ENCODE data around the gene LKAAEAR1. TPM values are rescaled to one million over a fixed set of nuclear protein-coding genes. Genes with fewer than 3 reads are reported as not detected.
"Not testable (repeated sequence)": the region's sequence is repeated elsewhere in the genome, so short reads cannot be mapped to it uniquely, and the experiment has no call there.

Gene LKAAEAR1
- total RNA-seq, 1 donor = 0.72 TPM

DNA sequence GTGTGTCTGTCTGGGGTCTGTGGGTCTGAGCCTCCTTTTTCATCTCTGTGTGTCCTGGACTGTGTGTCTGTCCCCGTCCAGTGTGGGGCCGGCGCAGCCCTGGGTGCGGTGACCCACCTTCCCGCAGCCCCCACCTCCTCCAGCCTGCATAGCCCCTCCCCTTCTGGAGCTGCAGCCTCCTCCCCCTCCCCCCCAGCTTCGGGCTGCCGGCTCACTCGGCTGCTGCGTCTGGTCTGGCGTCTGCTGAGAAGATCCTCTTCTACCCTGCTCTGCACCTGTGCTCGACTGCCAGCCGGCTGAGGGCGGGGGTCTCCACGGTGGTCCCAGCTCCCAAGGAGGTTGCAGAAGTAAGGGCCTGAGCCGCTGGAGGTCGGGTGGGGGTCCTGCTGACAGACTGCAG lies 7.6 kb upstream of the LKAAEAR1 start:
- Histone ChIP-seq H3K4me1 (ENCODE audit: insufficient read depth, low read length) (no peaks in the 10 kb centered on the region), H3K27me3 (ENCODE audit: insufficient read depth, low read length) (peaks cover 2% of the 10 kb centered on the region), H3K4me3 (ENCODE audit: insufficient read depth, low read length) (no peak overlapping the region), H3K27ac (ENCODE audit: low read depth, low read length) (no peak overlapping the region), H3K4me2 (ENCODE audit: insufficient read depth, low read length) (no peak overlapping the region), H3K36me3 (ENCODE audit: insufficient read depth, low read length) (no peaks in the 10 kb centered on the region), H3K9me3 (ENCODE audit: low read depth, low read length) (no peaks in the 10 kb centered on the region), H3K79me2 (ENCODE audit: insufficient read depth, low read length) (no peaks in the 10 kb centered on the region), H4K20me1 (ENCODE audit: insufficient read depth, low read length) (no peaks in the 10 kb centered on the region), H2AFZ (ENCODE audit: low read length) (no peak overlapping the region)
- no peak for DNase-seq (ENCODE audit: insufficient read length, low spot score, missing footprints)
- no peak for TF ChIP-seq CTCF (IDR thresholded peaks at IDR 0.05; ENCODE audit: extremely low read depth, low read depth, low read length)

- H3K9me3 ChIP-seq (ENCODE audit: low read depth, low read length) = no peaks in the 10 kb centered on the region
- H2AFZ ChIP-seq (ENCODE audit: low read length) = no peak overlapping the region
- no peak for TF ChIP-seq CTCF (IDR thresholded peaks at IDR 0.05; ENCODE audit: extremely low read depth, low read depth, low read length)
- no peak overlapping the region for H3K27ac ChIP-seq (ENCODE audit: low read depth, low read length)
- H3K4me3 ChIP-seq (ENCODE audit: insufficient read depth, low read length) = no peak overlapping the region
- H3K27me3 ChIP-seq (ENCODE audit: insufficient read depth, low read length) = peaks cover 4% of the 10 kb centered on the region
- no peaks in the 10 kb centered on the region for H4K20me1 ChIP-seq (ENCODE audit: insufficient read depth, low read length)
- DNase-seq (ENCODE audit: insufficient read length, low spot score, missing footprints) = no peak
- H3K4me1 ChIP-seq (ENCODE audit: insufficient read depth, low read length) = no peaks in the 10 kb centered on the region
- no peaks in the 10 kb centered on the region for H3K36me3 ChIP-seq (ENCODE audit: insufficient read depth, low read length)
- no peaks in the 10 kb centered on the region for H3K79me2 ChIP-seq (ENCODE audit: insufficient read depth, low read length)
- no peak overlapping the region for H3K4me2 ChIP-seq (ENCODE audit: insufficient read depth, low read length)
These were observed 7.1 kb upstream of the LKAAEAR1 start for GRCh38 chr20:64091340-64091739.

DNA sequence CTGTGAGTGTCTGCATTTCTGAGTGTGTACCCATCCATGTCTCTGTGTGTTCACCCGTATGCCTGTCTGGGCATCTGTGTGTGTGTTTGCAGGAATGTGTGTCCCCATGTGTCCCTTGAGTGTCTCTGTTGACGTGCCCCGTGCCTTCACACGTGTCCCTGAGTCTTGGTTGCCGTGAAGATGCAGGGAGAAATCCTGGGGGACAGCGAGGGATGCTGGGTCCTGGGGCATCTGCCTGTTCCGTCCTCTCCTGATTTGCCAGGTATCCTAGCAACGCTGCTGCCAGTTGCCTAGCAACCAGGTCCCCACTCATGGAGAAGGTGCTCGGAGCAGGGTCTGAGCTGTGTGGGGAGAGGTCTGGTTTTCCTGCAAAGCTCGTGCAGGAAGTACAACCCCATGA lies 6.0 kb upstream of the LKAAEAR1 start:
- Histone ChIP-seq H3K4me3 (ENCODE audit: insufficient read depth, low read length) (no peak overlapping the region), H3K27ac (ENCODE audit: low read depth, low read length) (no peak overlapping the region), H4K20me1 (ENCODE audit: insufficient read depth, low read length) (no peaks in the 10 kb centered on the region), H3K27me3 (ENCODE audit: insufficient read depth, low read length) (peaks cover 15% of the 10 kb centered on the region), H3K9me3 (ENCODE audit: low read depth, low read length) (no peaks in the 10 kb centered on the region), H3K79me2 (ENCODE audit: insufficient read depth, low read length) (no peaks in the 10 kb centered on the region), H3K4me1 (ENCODE audit: insufficient read depth, low read length) (no peaks in the 10 kb centered on the region), H2AFZ (ENCODE audit: low read length) (no peak overlapping the region), H3K4me2 (ENCODE audit: insufficient read depth, low read length) (no peak overlapping the region), H3K36me3 (ENCODE audit: insufficient read depth, low read length) (no peaks in the 10 kb centered on the region)
- no peak for TF ChIP-seq CTCF (IDR thresholded peaks at IDR 0.05; ENCODE audit: extremely low read depth, low read depth, low read length)
- DNase-seq (ENCODE audit: insufficient read length, low spot score, missing footprints) = no peak

- peaks cover 30% of the 10 kb centered on the region for H3K27me3 ChIP-seq (ENCODE audit: insufficient read depth, low read length)
- not testable (repeated sequence) for H4K20me1 ChIP-seq (ENCODE audit: insufficient read depth, low read length); H3K36me3 ChIP-seq (ENCODE audit: insufficient read depth, low read length); H3K4me2 ChIP-seq (ENCODE audit: insufficient read depth, low read length); H3K9me3 ChIP-seq (ENCODE audit: low read depth, low read length); H2AFZ ChIP-seq (ENCODE audit: low read length); H3K79me2 ChIP-seq (ENCODE audit: insufficient read depth, low read length); H3K27ac ChIP-seq (ENCODE audit: low read depth, low read length); H3K4me1 ChIP-seq (ENCODE audit: insufficient read depth, low read length); H3K4me3 ChIP-seq (ENCODE audit: insufficient read depth, low read length); DNase-seq (ENCODE audit: insufficient read length, low spot score, missing footprints)
These were observed 4.4 kb upstream of the LKAAEAR1 start for GRCh38 chr20:64088586-64088985.

- not testable (repeated sequence) for DNase-seq (ENCODE audit: insufficient read length, low spot score, missing footprints); H3K4me1 ChIP-seq (ENCODE audit: insufficient read depth, low read length); H4K20me1 ChIP-seq (ENCODE audit: insufficient read depth, low read length); H2AFZ ChIP-seq (ENCODE audit: low read length); H3K79me2 ChIP-seq (ENCODE audit: insufficient read depth, low read length); H3K27ac ChIP-seq (ENCODE audit: low read depth, low read length); H3K4me2 ChIP-seq (ENCODE audit: insufficient read depth, low read length); H3K36me3 ChIP-seq (ENCODE audit: insufficient read depth, low read length); H3K4me3 ChIP-seq (ENCODE audit: insufficient read depth, low read length); H3K9me3 ChIP-seq (ENCODE audit: low read depth, low read length)
- peaks cover 35% of the 10 kb centered on the region for H3K27me3 ChIP-seq (ENCODE audit: insufficient read depth, low read length)
These were observed 3.1 kb upstream of the LKAAEAR1 start for GRCh38 chr20:64087226-64087825.

Data from osteoblast (primary cell).